Measurements from ENCODE around the gene USP22. TPM values are rescaled to one million over a fixed set of nuclear protein-coding genes. Genes with fewer than 3 reads are reported as not detected.

USP22 gene
- total RNA-seq, 1 donor from 2014 or later = 342 TPM

DNA sequence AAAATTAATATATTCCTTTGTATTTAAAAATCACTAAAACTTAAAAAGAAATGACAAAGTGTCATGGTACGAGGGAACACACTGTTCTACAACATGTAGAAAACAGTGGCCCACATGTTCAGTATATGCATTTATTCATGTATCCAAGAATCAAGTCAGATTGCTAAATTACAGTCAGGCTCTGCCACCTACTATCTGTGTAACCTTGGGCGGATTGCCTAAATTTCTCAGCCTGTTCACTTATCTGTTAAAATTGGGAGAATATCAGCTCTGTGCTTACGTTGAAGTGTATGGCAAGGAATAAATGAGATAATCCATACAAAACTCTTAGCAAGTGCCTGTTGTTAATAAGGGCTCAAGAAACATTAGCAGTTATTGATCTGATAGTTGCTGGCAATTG, 3.4 kb upstream of the USP22 start:
- no peak for DNase-seq

DNA sequence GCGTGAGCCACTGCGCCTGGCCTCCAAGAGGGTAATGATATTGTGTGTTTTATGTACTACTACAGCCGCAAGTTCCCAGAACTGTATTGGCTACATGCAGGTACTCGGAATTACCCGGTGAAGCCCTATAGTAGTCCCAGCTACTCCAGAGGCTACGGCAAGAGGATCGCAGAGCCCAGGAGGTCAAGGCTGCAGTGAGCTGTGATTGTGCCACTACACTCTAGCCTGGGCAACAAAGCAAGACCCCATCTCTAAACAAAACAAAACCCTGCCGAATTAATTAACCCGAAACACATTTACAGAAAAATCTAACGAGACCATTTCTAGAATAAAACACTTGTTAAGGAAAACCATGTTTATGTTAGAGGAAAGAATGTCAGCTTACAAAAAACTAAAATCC, 2.2 kb upstream of the USP22 start:
- DNase-seq = no peak

DNA sequence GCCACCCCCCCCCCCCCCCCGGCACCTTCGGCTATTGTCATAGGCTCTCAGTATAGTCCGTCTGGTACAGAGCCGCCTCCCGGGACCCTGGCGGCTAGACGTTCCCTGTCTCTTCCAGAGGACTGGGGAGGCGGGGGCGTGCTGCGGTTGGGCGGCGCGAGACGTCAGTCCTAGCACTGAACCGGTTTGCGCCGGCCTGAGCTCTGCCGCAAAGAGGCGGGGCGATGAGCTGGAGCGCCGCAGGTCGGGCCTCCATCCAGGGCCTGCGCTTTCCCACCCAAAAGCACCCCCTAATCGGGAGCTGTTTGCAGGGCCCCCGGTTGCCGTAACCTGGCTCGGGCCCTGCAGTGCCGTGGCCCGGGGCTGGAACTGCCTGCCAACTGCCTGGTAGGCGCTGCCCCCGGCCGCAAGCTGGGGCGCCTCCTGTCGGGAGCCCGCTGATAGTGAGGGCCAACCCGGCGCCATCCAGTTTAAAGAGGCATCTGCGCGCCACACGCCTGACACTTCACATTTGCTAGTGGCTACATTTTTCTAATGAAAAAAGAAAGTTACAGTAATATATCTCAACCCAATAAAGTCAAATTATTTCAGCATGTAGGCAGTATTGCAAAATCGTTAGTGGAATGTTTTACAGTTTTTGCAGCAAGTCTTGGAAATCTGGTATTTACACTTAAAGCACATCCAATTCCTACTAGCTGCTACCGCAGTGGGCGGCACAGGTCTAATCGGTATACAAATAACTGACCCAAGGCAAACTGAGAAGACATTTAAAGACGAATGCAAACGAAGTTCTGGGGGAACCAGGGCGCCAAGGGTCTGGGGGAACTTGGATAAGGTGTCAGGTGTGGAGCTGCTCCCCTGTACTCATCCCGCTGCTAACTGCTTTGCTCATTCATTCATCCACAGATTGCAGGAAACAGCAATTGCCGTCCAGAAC, 753 bp upstream of the USP22 start:
- peak; percentile 98 for DNase-seq

DNA sequence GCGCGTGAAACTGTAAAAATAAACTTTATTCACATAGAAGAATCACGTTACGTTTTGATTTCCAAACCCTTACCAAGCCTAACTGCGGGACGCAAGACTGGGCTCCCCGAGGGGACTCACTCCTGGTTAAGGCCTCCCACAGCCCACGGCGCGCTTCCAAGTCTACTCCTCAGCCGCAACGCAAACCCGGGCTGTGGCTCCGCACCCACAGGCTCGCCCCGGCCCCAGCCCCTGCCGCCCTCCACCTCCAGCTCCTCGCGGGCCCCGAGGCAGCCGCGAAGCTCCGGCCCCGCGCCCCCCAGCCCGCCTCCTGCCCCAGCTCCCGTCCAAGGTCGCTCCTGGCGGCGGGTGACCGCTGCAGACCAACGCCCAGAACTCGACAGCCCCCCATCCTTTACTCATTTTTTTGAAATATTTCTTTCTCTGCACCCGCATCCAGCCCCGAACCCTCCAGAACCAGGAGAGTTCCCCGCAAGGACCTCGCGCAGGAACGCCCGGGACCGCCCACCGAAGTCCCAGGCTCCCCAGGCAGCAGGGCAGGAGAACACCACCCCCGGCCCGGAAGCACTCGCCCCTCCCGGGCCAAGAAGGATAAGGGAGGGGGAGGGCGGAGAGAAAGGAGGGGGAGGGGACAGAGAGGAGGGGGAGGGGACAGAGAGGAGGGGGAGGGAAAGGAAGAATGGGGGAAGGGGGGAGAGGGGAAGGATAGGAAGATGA, 912 bp downstream of the USP22 start:
- DNase-seq = peak; percentile 68

DNA sequence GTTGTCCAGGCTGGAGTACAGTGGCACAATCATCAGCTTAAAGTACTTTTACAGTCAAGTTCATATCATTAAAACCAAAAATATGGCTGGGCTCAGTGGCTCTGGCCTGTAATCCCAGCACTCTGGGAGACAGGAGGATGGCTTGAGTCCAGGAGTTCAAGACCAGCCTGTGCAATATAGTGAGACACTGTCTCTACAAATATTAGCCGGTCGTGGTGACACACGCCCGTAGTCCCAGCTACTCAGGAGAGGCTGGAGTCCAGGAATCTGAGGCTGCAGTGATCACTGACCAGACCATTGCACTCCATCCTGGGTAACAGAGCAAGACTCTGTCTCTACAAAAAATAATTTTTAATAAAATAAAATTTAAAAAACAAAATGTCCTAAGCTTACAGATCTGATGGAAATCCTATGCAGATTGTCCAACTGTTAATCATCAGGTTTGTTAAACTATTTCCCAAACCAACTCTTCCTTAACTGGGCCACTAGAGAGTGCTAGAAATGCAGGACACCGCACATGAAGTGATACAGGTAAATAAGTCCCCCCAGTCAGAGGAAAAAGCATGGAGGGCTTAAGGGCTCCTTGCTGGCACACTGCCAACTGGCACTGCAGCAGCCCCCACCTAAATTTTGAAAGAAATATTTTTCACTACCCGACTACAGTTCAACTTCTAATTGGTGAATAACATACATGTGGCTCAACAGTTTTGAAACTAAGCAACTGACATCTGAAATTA, 2.8 kb downstream of the USP22 start:
- DNase-seq = no peak

DNA sequence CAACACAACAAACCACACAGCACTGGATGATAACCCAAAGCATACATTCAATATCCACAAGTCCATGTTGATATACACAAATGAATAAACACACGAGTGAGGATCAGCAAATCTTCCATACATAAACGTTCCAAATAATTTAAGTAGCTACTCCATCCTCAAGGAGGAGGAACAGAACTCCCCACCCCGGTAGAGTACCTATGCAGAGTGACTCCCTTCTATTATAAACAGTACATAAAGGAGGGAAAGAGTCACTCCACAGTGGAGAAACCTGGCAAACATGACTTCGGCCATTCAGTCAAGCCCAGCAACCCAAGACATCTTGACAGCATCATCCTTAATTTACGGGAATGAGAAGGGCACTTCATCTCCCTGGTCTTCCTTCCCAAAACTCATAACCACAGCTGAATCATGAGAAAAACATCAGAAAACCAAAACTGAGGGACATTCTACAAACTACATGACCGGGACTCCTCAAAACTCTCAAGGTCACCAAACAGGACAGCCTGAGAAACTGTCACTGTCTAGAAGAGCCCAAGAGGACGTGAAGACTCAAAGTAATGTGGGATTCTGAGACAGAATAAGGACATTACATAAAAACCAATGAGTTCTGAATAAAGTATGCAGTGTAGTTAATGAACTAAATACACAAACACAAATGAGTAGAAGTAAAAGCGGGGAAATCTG, 5.6 kb downstream of the USP22 start:
- no peak for DNase-seq

DNA sequence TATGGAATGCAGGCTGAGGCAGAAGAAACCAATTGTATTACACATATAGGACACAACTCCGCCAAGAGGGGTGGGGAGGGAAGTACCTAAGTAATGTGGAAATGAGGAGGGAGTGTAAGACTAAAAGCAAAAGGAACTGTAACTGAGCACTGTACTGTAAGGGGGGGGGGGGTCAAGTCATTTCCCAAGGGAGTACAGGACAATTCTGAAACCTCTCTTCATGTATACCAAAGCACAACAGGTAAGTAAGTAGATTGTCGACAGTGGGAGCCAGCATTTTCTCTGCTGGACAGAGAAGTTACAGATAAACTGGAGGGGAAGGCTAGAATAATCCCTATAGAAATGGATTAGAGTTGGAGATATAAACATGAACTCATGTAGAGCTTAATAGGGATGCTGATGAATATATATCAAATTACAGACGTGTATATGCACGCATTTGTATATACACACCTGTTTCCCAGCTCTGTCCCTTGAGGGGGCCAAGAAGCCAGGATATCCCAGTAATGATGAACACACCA, 6.4 kb downstream of the USP22 start:
- DNase-seq = no peak

DNA sequence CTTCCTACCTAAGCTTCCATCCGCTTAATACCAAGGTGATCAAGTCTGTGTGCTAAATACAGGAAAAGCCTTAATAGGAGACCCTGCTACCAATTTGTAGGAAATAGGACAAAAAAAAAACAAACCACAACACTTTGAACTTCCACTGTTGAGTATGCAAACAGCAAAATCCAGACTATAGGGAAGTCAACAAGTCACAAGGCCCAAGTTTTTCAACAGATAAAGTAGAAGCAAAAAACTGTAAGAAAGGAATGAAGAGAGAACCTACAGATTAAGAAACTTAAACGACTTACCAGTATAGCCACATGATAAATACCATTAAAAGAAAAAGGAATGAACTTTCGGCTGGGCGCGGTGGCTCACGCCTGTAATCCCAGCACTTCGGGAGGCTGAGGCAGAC, 7.4 kb downstream of the USP22 start:
- no peak for DNase-seq

DNA sequence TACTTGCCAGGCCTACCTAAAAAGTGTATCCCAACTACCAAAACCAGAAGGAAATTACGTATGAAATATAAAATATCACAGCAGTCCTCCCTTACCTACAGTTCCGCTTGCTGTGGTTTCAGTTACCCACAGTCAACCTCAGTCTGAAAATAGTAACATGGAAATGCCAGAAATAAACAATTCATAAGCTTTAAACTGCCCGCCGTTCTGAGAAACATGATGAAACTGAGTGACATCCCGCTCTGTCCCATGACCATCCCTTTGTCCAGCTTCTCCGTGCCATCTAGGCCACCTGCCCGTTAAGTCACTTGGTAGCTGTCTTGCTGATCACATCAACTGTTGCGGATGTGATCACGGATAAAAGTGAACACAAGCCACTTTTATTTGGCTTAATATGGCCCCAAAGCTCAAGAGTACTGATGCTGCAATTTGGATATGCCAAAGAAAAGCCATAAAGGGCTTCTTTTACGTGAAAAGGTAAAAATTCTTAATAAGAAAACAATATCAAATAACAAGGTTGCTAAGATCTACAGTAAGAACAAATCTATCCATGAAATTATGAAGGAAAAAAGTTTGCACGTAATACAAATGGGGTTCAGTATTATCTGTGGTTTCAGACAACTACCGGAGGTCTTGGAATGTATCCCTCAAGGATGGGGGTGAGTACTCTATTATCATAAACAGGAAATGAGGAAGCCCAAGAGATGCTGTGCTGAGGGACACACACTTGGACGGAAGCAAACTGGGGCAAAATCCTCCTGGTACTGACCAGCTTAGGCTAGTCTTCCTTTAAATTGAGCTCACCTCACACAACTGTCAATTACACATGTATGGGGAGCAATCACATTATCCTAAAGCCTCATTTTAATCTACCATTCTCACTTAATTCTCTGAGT, 8.2 kb downstream of the USP22 start:
- DNase-seq = no peak

DNA sequence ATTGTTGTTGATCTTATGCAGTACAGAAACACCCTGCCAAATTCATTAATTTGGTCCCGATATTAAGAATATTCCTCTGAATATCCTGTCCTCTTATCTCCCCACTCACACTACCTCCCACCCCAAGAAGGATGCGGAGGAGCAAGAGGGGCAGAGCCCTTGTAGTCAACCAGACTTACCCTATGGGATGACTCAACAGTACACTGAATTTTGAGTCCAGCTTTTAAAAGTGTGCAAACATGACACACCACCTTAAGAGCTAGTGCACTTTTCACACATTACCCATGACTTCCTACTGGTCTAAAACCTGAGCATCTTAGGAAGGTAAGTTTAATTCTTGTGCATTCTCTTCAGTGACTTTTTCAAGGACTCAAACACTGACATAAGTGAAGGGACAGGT, 9.5 kb downstream of the USP22 start:
- DNase-seq = no peak

DNA sequence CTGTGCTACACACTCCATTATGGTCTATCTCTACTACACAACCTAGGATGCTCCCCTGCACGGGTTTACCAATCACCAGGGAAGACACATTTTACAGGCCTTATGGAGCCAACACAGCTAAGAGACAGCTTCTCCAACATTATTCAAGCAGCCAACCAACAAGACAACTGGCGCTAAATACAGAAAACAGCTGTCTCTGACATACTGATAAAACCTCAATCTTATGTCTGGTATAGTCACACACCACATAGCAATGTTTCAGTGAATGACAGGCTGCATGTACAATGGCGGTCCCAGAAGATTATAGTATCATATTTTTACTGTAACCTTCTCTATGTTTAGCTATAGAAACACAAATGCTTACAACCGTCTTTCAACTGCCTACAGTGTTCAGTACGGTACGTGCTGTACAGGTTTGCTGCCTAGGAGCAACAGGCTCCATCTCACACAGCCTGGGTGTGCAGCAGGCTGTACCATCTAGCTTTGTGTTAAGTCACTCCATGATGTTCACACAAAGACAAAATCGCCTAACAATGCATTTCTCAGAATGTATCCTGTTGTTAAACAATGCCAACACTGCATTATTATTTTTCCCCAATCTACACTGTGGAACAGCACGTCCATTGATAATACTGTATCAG, 10.9 kb downstream of the USP22 start:
- no peak for DNase-seq

DNA sequence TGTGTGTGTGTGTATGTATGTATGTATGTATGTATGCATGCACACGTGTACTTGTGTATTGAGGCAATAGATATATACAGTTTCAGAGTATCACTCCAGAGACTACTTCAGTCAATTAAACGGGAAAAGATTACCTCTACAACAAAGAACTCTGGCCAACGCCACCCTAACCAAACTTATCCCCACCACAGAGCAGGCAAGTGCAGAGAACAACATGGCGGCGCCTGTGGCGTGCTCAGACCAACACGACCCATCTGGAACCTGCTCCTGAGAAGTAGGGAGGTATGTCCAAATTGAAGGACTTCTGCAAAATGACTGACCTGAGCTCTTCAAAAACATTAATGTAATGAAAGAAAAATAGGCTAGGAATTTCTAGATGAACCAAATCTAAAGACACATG, 12.4 kb downstream of the USP22 start:
- DNase-seq = no peak

DNA sequence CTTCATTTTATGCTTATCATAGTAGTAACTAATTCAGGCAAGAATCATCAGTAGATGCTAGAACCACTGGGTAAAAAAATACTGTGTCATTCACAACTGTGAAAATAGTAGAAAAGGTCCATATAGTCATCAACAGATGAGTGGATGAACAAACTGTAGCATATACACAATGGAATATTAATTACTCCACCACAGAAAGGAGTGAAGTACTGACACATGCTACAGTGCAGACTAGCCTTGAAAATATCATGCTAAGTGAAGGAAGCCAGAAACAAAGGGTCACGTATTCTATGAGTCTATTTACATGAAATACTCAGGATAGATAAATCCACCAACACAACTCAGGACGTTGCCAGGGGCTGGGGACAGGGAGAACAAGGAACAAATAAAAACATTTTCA, 13.3 kb downstream of the USP22 start:
- DNase-seq = no peak

DNA sequence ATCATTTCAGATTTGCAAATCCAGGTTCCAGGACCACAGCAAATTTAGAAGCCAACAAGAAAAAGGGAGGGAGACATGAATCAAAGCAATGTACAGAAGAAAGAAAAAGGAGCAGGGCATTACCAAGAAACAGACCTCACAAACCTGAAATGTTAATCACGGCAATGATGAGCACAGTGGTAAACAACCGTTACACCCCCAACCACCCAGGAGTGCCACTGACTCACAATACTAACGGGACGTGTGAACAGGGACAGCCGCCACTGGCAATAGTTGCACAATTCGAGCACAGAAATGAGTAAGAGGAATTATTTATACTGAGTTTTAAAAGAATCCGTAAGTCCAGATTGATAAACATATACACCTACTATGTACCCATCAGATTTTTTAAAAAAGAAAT, 13.8 kb downstream of the USP22 start:
- no peak for DNase-seq

DNA sequence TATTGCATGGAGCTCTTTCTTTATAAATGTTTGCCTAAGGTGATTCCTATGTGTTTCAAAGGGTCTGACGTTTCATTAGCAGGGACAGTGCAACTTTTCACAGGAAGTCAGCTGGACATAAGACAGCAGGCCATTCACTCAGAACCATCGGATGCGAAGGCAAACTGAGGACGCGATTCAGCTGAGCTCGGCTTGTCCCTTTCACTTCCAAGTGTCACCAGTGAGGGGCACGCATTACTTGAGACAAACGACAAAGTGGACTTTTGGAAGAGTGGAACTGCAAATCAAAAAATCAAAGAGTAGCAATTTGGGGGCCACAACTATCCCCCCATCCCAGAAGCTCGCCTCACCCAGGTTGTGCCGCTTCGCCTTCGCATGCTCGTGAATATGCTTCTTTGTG, 14.6 kb downstream of the USP22 start:
- DNase-seq = no peak

DNA sequence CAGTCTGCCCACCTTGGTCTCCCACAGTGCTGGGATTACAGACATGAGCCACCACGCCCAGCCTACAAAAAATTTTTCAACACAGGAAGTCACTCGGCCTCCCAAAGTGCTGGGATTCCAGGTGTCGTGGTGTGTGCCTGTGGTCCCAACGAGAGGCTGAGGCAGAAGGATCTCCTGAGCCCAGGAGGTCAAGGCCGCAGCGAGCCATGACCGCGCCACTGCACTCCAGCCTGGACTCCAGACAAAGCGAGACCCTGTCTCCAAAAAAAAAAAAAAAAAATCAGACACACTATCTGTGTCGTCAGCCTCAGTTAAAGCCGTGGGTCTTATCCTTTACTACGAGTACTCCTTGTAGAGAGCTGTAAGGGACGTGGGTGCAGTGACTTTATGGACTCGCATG, 15.8 kb downstream of the USP22 start:
- no peak for DNase-seq

DNA sequence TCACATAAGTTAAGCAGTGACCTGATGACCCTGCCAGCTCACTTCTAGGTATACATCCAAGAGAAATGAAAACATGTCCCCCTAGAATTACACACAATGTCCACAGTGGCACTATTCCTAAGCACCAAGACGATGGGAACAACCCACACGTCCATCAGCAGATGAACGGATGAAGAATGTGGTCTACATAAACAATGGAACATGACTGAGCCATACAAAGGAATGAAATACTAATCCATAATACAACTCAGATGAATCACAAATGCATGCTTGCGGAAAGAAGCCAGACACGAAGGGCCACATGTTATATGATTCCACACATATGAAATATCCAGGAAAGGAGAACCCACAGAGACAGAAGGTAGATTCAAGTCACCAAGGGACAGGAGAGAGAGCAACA, 17.4 kb downstream of the USP22 start:
- DNase-seq = no peak

DNA sequence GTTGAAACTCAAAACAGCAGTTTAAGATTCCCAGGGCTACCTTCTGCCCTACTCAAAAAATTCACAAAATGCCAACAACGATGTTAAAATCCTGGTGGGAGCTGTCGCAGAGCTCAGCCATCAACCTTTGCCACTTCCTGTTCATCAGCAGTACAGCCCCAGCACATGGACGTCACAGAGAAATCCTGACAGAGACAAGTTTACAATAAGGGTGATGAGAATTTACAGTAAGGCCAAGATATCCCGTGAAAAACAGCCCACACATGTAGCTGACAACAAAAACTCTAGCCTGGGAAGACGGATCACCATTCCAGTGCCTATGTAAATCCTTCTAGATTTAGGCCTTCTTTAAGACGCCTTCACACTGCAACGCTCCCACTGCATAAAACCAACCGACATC, 18.8 kb downstream of the USP22 start:
- no peak for DNase-seq

DNA sequence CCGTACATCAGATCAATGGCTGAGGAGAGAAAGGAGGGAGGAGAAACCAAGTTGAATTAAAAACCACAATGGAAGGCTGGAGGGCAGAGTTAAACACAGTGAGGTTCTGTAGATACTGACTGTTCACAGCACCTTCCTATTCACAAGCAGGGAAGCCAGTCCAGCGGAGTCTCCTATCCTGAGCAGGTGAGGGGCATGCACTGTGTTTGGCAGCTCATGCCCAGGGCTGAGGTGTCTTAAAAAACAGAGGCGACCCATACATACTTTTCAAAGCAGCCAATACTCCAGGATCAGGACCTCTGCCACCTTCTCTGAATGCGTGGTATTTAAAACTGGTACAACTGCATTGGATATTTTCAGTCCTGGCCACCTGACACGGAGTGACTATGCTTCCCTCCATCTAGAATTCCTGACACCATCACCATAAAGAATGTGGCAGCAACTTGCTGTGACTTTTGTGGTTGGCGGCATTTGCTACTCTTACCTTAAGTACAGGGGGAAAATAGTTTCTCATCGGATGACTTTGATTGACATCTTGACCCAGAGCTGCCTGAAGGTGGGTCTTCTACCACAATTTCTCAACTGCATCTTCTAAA, 21.5 kb downstream of the USP22 start:
- no peak for DNase-seq

DNA sequence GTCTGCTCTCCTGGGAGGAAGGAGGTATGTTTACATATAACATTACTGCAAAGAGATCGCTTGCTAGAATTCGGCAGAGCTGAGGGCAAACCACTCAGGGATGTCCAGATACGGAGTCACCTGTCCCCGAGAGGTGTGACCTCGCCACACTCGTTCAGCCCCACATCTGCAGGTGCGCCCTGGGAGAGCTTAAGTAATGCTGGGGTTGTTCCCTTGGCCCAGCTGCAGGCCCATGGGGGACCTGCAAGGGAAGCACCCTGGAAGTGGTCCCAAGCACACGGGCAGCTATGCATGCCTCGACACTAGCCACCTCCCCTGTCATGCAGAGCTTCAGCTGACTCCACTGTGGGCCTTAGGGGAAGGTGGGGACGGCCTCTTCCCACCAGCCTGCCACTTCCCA, 22.2 kb downstream of the USP22 start:
- no peak for DNase-seq

Data from occipital lobe (tissue), 2 donors.